Activated T-helper 1 cell treated with Interleukin-2 at 50 U/mL for 16 hours (primary cell): Measurements from ENCODE around the gene ATG10.
A peak's percentile ranks its signal among the peaks of the same experiment; 100 is the strongest.

Experiments
- DNase-seq: peaks from one replicate; pipeline ENCODE4 v3.0.0-alpha.2; 2020; ENCODE audit warnings: low read depth

ATG10 gene

GRCh38 chr5:82164977-82165713, 193.3 kb downstream of the ATG10 start:
- no peak for DNase-seq

GRCh38 chr5:82165740-82166530, 194.1 kb downstream of the ATG10 start:
- DNase-seq: no peak

- no peak for DNase-seq
Observed at GRCh38 chr5:82167372-82167935, 195.6 kb downstream of the ATG10 start.

- DNase-seq: no peak
Observed at GRCh38 chr5:82168294-82168693, 196.5 kb downstream of the ATG10 start.

GRCh38 chr5:82169892-82170291, 198.1 kb downstream of the ATG10 start:
- no peak for DNase-seq

- peak; percentile 7 for DNase-seq
Observed at GRCh38 chr5:82174128-82174918, 202.5 kb downstream of the ATG10 start.

- no peak for DNase-seq
Observed at GRCh38 chr5:82174919-82175219, 203.0 kb downstream of the ATG10 start.

- DNase-seq: no peak
Observed at GRCh38 chr5:82176115-82176814, 204.4 kb downstream of the ATG10 start.

- no peak for DNase-seq
Observed at GRCh38 chr5:82178378-82178777, 206.6 kb downstream of the ATG10 start.

GRCh38 chr5:82182662-82183061, 210.8 kb downstream of the ATG10 start:
- DNase-seq: no peak

- no peak for DNase-seq
Observed at GRCh38 chr5:82183828-82184227, 212.0 kb downstream of the ATG10 start.

GRCh38 chr5:82185851-82186250, 214.0 kb downstream of the ATG10 start:
- no peak for DNase-seq

- DNase-seq: no peak
Observed at GRCh38 chr5:82197550-82197949, 225.7 kb downstream of the ATG10 start.

GRCh38 chr5:82204567-82204966, 232.7 kb downstream of the ATG10 start:
- no peak for DNase-seq

GRCh38 chr5:82205005-82205404, 233.2 kb downstream of the ATG10 start:
- no peak for DNase-seq

- no peak for DNase-seq
Observed at GRCh38 chr5:82208371-82208770, 236.5 kb downstream of the ATG10 start.

GRCh38 chr5:82211855-82212572, 240.2 kb downstream of the ATG10 start:
- no peak for DNase-seq

- no peak for DNase-seq
Observed at GRCh38 chr5:82217917-82218316, 246.1 kb downstream of the ATG10 start.

- DNase-seq: no peak
Observed at GRCh38 chr5:82218374-82219156, 246.7 kb downstream of the ATG10 start.

- no peak for DNase-seq
Observed at GRCh38 chr5:82221020-82221419, 249.2 kb downstream of the ATG10 start.
